ENCODE data around the gene IGIP.

Gene IGIP

GRCh38 chr5:140090251-140090650, 35.5 kb upstream of the IGIP start:
- Histone ChIP-seq H3K27me3 (peaks cover 66% of the 10 kb centered on the region), H3K9me3 (peaks cover 5% of the 10 kb centered on the region), H3K4me3 (ENCODE audit: low read depth in 1 of 2, low read length in 1 of 2) (no peak overlapping the region), H3K36me3 (no peaks in the 10 kb centered on the region), H3K27ac (no peak overlapping the region), H3K4me1 (ENCODE audit: control insufficient read depth in 1 of 2, insufficient read depth in 1 of 2, low read depth in 1 of 2, low read length in 1 of 2) (no peaks in the 10 kb centered on the region)
- TF ChIP-seq CTCF (IDR thresholded peaks at IDR 0.05): no peak

- Histone ChIP-seq H3K4me1 (ENCODE audit: control insufficient read depth in 1 of 2, insufficient read depth in 1 of 2, low read depth in 1 of 2, low read length in 1 of 2) (no peaks in the 10 kb centered on the region), H3K27me3 (peaks cover 42% of the 10 kb centered on the region), H3K4me3 (ENCODE audit: low read depth in 1 of 2, low read length in 1 of 2) (no peak overlapping the region), H3K36me3 (no peaks in the 10 kb centered on the region), H3K9me3 (peaks cover 5% of the 10 kb centered on the region), H3K27ac (no peak overlapping the region)
- no peak for TF ChIP-seq CTCF (IDR thresholded peaks at IDR 0.05)
These were observed 32.6 kb upstream of the IGIP start for GRCh38 chr5:140093179-140093578.

GRCh38 chr5:140093866-140094265, 31.9 kb upstream of the IGIP start:
- no peak for TF ChIP-seq CTCF (IDR thresholded peaks at IDR 0.05)

GRCh38 chr5:140094889-140095288, 30.8 kb upstream of the IGIP start:
- Histone ChIP-seq H3K27me3 (peaks cover 40% of the 10 kb centered on the region), H3K9me3 (peaks cover 5% of the 10 kb centered on the region), H3K4me3 (ENCODE audit: low read depth in 1 of 2, low read length in 1 of 2) (no peak overlapping the region), H3K36me3 (no peaks in the 10 kb centered on the region), H3K4me1 (ENCODE audit: control insufficient read depth in 1 of 2, insufficient read depth in 1 of 2, low read depth in 1 of 2, low read length in 1 of 2) (no peaks in the 10 kb centered on the region), H3K27ac (no peak overlapping the region)
- no peak for TF ChIP-seq CTCF (IDR thresholded peaks at IDR 0.05)

More at GRCh38 chr5:140093866-140094265, 31.9 kb upstream of the IGIP start:
- Histone ChIP-seq H3K27ac (no peak overlapping the region), H3K27me3 (peaks cover 40% of the 10 kb centered on the region), H3K4me3 (ENCODE audit: low read depth in 1 of 2, low read length in 1 of 2) (no peak overlapping the region), H3K9me3 (peaks cover 5% of the 10 kb centered on the region), H3K36me3 (no peaks in the 10 kb centered on the region), H3K4me1 (ENCODE audit: control insufficient read depth in 1 of 2, insufficient read depth in 1 of 2, low read depth in 1 of 2, low read length in 1 of 2) (no peaks in the 10 kb centered on the region)

GRCh38 chr5:140101179-140101578, 24.6 kb upstream of the IGIP start:
- TF ChIP-seq CTCF (IDR thresholded peaks at IDR 0.05): no peak
- Histone ChIP-seq H3K4me1 (ENCODE audit: control insufficient read depth in 1 of 2, insufficient read depth in 1 of 2, low read depth in 1 of 2, low read length in 1 of 2) (peaks cover 0 to 2% of the 10 kb centered on the region in 2 experiments), H3K27me3 (peaks cover 83% of the 10 kb centered on the region), H3K4me3 (ENCODE audit: low read depth in 1 of 2, low read length in 1 of 2) (no peak overlapping the region), H3K36me3 (no peaks in the 10 kb centered on the region), H3K27ac (no peak overlapping the region), H3K9me3 (no peaks in the 10 kb centered on the region)

GRCh38 chr5:140103154-140103553, 22.6 kb upstream of the IGIP start:
- Histone ChIP-seq H3K27me3 (peaks cover 90% of the 10 kb centered on the region), H3K4me3 (ENCODE audit: low read depth in 1 of 2, low read length in 1 of 2) (no peak overlapping the region), H3K27ac (no peak overlapping the region), H3K36me3 (no peaks in the 10 kb centered on the region), H3K4me1 (ENCODE audit: control insufficient read depth in 1 of 2, insufficient read depth in 1 of 2, low read depth in 1 of 2, low read length in 1 of 2) (peaks cover 9 to 15% of the 10 kb centered on the region in 2 experiments), H3K9me3 (no peaks in the 10 kb centered on the region)
- no peak for TF ChIP-seq CTCF (IDR thresholded peaks at IDR 0.05)
